Neural cell (in vitro differentiated cells): Measurements from ENCODE around the gene ATF2. TPM values are rescaled to one million over a fixed set of nuclear protein-coding genes. Genes with fewer than 3 reads are reported as not detected.

ENCODE experiments used
- H2AFZ ChIP-seq: fragments of 200-600, 300-800 bp; sonication (generic), shearing (Covaris generic); 2 replicates; pipeline ENCODE4 v1.6.0; 2014; ENCODE audit warnings: low read depth, mild to moderate bottlenecking, antibody characterized with exemption, low read length, moderate library complexity
- H3F3A ChIP-seq: fragments of 200-600 bp; shearing (Covaris generic); 2 replicates; pipeline ENCODE4 v1.6.1; 2016; ENCODE audit warnings: mild to moderate bottlenecking, moderate library complexity, mixed read lengths, antibody characterized with exemption, low read length; ENCODE audit not compliant: insufficient read depth, poor library complexity, severe bottlenecking
- H3K27ac ChIP-seq: fragments of 200-600, 300-800 bp; sonication (generic), shearing (Covaris generic); 2 replicates; pipeline ENCODE4 v1.5.1; 2014; ENCODE audit warnings: mild to moderate bottlenecking, low read length, moderate library complexity
- H3K27me3 ChIP-seq: fragments of 300-800, 200-600 bp; sonication (generic), shearing (Covaris generic); 2 replicates; pipeline ENCODE4 v1.6.0; 2014; ENCODE audit warnings: mild to moderate bottlenecking, low read depth, low read length, moderate library complexity; ENCODE audit not compliant: insufficient read depth
- H3K36me3 ChIP-seq: fragments of 300-800, 200-600 bp; sonication (generic), shearing (Covaris generic); 2 replicates; pipeline ENCODE4 v1.5.1; 2014; ENCODE audit warnings: mild to moderate bottlenecking, antibody characterized with exemption, low read length, moderate library complexity; ENCODE audit not compliant: insufficient read depth
- H3K4me2 ChIP-seq: fragments of 300-800, 200-600 bp; sonication (generic), shearing (Covaris generic); 2 replicates; pipeline ENCODE4 v1.6.0; 2014; ENCODE audit warnings: mild to moderate bottlenecking, low read length
- H3K4me3 ChIP-seq: fragments of 300-800, 200-600 bp; sonication (generic), shearing (Covaris generic); 2 replicates; pipeline ENCODE4 v1.5.1; 2014; ENCODE audit warnings: mild to moderate bottlenecking, low read length, moderate library complexity
- H3K79me2 ChIP-seq: fragments of 200-600 bp; shearing (Covaris generic); replicated peaks from 2 replicates; pipeline ENCODE4 v1.6.0; 2014; ENCODE audit warnings: mild to moderate bottlenecking, low read length, moderate library complexity; ENCODE audit not compliant: insufficient read depth
- H3K9ac ChIP-seq: fragments of 300-800, 200-600 bp; sonication (generic), shearing (Covaris generic); 2 replicates; pipeline ENCODE4 v1.6.1; 2016; ENCODE audit warnings: mild to moderate bottlenecking, low read length, mixed read lengths
- H3K9me2 ChIP-seq: fragments of 200-600 bp; shearing (Covaris generic); 2 replicates; pipeline ENCODE4 v1.6.1; 2016; ENCODE audit warnings: mild to moderate bottlenecking, low read length, mixed read lengths; ENCODE audit not compliant: insufficient read depth
- H3K9me3 ChIP-seq: fragments of 200-600, 300-800 bp; sonication (generic), shearing (Covaris generic); 2 replicates; pipeline ENCODE4 v1.6.1; 2016; ENCODE audit warnings: mild to moderate bottlenecking, mixed run types, low read length, moderate library complexity, mixed read lengths
- H4K20me1 ChIP-seq: fragments of 200-600 bp; shearing (Covaris generic); 2 replicates; pipeline ENCODE4 v1.6.1; 2016; ENCODE audit warnings: mild to moderate bottlenecking, mixed run types; ENCODE audit not compliant: insufficient read depth
- EP300 ChIP-seq: fragments of 450-650 bp; conservative IDR thresholded peaks from 2 replicates; pipeline ENCODE4 v1.6.1; 2014; ENCODE audit warnings: antibody characterized with exemption, mild to moderate bottlenecking, moderate library complexity; ENCODE audit not compliant: poor library complexity, severe bottlenecking
- EZH2 ChIP-seq: fragments of 200-600, 300-800 bp; shearing (Covaris generic), sonication (generic); IDR thresholded peaks from 2 replicates; pipeline ENCODE4 v1.6.1; 2014; ENCODE audit warnings: antibody characterized with exemption, low read length, borderline replicate concordance, mild to moderate bottlenecking; ENCODE audit not compliant: insufficient read depth, poor library complexity, severe bottlenecking
- MXI1 ChIP-seq: fragments of 450-650 bp; conservative IDR thresholded peaks from 2 replicates; pipeline ENCODE4 v1.6.1; 2014; ENCODE audit warnings: antibody characterized with exemption, mild to moderate bottlenecking; ENCODE audit not compliant: poor library complexity, severe bottlenecking
- POLR2AphosphoS5 ChIP-seq: IDR thresholded peaks from 2 replicates; pipeline ENCODE4 v1.6.1; 2012
- RAD21 ChIP-seq: fragments of 450-650 bp; conservative IDR thresholded peaks from 2 replicates; pipeline ENCODE4 v1.6.1; 2014; ENCODE audit warnings: antibody characterized with exemption, mild to moderate bottlenecking, moderate library complexity
- SMC3 ChIP-seq: fragments of 450-650 bp; conservative IDR thresholded peaks from 2 replicates; pipeline ENCODE4 v1.6.1; 2014; ENCODE audit warnings: antibody characterized with exemption, mild to moderate bottlenecking, moderate library complexity; ENCODE audit not compliant: poor library complexity
- TAF1 ChIP-seq: IDR thresholded peaks from 2 replicates; pipeline ENCODE4 v1.6.1; 2012; ENCODE audit warnings: low read depth
- polyA plus RNA-seq: library from polyadenylated mRNA; depleted of rRNA; stranded (reverse); fragments of >200 nt; gene quantifications from 2 replicates; pipeline ENCODE4 v1.2.3, GENCODE V29; 2014
- TF ChIP-seq, protein P1 (sequence below): IDR thresholded peaks from 2 replicates; pipeline ENCODE4 v1.6.1; 2012; ENCODE audit warnings: borderline replicate concordance
- TF ChIP-seq, protein P2 (sequence below): fragments of 450-650 bp; IDR thresholded peaks from 2 replicates; pipeline ENCODE4 v1.5.1; 2014; ENCODE audit warnings: antibody characterized with exemption, mild to moderate bottlenecking, moderate library complexity; ENCODE audit not compliant: poor library complexity, severe bottlenecking

ATF2 gene
- polyA plus RNA-seq, 1 donor from 2014 or later, result 93.4 TPM

DNA sequence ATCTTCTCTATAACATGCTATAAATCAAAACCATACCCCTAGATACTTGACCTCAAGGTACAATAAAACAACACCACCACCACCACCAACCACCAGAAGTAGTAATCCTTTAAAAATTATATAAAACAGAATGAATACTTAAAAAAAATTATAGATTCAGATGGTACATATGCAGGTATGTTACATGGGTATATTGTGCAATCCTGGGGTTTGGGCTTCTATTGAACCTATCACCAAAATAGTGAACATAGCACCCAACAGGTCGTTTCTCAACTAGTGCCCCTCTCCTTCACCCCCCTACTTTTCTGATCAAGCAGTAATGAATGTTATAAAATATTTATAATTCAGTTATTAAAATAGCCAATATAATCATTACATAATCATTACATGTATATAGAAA, 91.7 kb downstream of the ATF2 start:
- no peak for TF ChIP-seq RAD21
- TF ChIP-seq EP300, result no peak
- TF ChIP-seq, protein P1, sequence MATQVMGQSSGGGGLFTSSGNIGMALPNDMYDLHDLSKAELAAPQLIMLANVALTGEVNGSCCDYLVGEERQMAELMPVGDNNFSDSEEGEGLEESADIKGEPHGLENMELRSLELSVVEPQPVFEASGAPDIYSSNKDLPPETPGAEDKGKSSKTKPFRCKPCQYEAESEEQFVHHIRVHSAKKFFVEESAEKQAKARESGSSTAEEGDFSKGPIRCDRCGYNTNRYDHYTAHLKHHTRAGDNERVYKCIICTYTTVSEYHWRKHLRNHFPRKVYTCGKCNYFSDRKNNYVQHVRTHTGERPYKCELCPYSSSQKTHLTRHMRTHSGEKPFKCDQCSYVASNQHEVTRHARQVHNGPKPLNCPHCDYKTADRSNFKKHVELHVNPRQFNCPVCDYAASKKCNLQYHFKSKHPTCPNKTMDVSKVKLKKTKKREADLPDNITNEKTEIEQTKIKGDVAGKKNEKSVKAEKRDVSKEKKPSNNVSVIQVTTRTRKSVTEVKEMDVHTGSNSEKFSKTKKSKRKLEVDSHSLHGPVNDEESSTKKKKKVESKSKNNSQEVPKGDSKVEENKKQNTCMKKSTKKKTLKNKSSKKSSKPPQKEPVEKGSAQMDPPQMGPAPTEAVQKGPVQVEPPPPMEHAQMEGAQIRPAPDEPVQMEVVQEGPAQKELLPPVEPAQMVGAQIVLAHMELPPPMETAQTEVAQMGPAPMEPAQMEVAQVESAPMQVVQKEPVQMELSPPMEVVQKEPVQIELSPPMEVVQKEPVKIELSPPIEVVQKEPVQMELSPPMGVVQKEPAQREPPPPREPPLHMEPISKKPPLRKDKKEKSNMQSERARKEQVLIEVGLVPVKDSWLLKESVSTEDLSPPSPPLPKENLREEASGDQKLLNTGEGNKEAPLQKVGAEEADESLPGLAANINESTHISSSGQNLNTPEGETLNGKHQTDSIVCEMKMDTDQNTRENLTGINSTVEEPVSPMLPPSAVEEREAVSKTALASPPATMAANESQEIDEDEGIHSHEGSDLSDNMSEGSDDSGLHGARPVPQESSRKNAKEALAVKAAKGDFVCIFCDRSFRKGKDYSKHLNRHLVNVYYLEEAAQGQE, result no peak
- no peak for TF ChIP-seq MXI1
- no peak for TF ChIP-seq POLR2AphosphoS5
- TF ChIP-seq EZH2, result no peak
- Histone ChIP-seq H3K27ac (no peak overlapping the region), H3K27me3 (no peaks in the 10 kb centered on the region), H3K79me2 (no peaks in the 10 kb centered on the region), H3K4me2 (no peak overlapping the region), H3F3A (peaks cover 4% of the 10 kb centered on the region), H3K9ac (no peak overlapping the region), H4K20me1 (no peaks in the 10 kb centered on the region), H3K9me2 (no peaks in the 10 kb centered on the region), H3K4me3 (no peak overlapping the region), H3K36me3 (peaks cover 4% of the 10 kb centered on the region), H3K9me3 (no peaks in the 10 kb centered on the region), H2AFZ (no peak overlapping the region)

DNA sequence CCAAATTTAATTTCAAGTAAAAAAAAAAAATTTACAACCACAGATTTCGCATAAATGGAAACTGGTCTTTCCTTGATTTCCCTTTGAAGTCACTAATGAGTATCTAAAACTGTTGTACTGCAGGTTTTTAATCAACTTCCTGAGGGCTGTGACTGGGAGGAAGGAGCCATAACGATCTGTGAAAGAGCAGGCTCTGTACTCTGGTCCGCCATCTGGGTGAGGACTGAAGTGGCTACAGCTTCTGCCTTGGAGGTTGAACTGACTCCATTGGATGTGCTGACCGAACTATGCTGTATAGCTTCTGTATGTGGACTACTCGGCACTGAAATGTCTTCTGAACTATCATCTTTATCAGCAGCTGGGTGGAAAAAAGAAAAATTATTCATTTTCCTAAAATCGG, 93.5 kb downstream of the ATF2 start:
- Histone ChIP-seq H3K27me3 (no peaks in the 10 kb centered on the region), H3K9me2 (no peaks in the 10 kb centered on the region), H3F3A (peaks cover 1% of the 10 kb centered on the region), H3K36me3 (peaks cover 4% of the 10 kb centered on the region), H3K27ac (no peak overlapping the region), H3K4me2 (no peak overlapping the region), H4K20me1 (no peaks in the 10 kb centered on the region), H3K9ac (no peak overlapping the region), H3K79me2 (no peaks in the 10 kb centered on the region), H3K9me3 (no peaks in the 10 kb centered on the region), H2AFZ (no peak overlapping the region), H3K4me3 (no peak overlapping the region)
- TF ChIP-seq, protein P1, result no peak
- TF ChIP-seq RAD21 (no peak), MXI1 (no peak), TAF1 (no peak)

DNA sequence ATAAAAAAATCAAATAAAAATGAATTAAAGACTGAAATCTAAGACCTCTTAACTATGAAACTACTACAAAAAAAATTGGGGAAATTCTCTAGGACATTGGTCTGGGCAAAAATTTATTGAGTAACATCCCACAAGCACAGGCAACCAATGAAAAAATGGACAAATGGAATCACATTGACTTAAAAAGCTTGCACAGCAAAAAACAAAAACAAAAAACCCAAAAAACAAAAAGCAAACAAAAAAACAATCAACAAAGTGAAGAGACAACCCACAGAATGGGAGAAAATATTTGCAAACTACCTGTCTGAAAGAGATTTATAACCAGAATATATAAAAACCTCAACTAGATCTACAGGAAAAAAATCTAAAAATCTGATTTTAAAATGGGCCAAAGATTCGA, 99.5 kb downstream of the ATF2 start:
- TF ChIP-seq, protein P2, sequence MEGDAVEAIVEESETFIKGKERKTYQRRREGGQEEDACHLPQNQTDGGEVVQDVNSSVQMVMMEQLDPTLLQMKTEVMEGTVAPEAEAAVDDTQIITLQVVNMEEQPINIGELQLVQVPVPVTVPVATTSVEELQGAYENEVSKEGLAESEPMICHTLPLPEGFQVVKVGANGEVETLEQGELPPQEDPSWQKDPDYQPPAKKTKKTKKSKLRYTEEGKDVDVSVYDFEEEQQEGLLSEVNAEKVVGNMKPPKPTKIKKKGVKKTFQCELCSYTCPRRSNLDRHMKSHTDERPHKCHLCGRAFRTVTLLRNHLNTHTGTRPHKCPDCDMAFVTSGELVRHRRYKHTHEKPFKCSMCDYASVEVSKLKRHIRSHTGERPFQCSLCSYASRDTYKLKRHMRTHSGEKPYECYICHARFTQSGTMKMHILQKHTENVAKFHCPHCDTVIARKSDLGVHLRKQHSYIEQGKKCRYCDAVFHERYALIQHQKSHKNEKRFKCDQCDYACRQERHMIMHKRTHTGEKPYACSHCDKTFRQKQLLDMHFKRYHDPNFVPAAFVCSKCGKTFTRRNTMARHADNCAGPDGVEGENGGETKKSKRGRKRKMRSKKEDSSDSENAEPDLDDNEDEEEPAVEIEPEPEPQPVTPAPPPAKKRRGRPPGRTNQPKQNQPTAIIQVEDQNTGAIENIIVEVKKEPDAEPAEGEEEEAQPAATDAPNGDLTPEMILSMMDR, result no peak
- TF ChIP-seq EZH2, result no peak
- no peak for TF ChIP-seq SMC3
- no peak for TF ChIP-seq EP300
- no peak for TF ChIP-seq MXI1
- no peak for TF ChIP-seq POLR2AphosphoS5
- TF ChIP-seq RAD21, result no peak
- no peak for TF ChIP-seq TAF1
- TF ChIP-seq, protein P1, result no peak
- Histone ChIP-seq H3K4me3 (no peak overlapping the region), H3K27me3 (no peaks in the 10 kb centered on the region), H3K36me3 (no peaks in the 10 kb centered on the region), H4K20me1 (no peaks in the 10 kb centered on the region), H3K9me2 (no peaks in the 10 kb centered on the region), H2AFZ (no peak overlapping the region), H3K9me3 (no peaks in the 10 kb centered on the region), H3F3A (no peaks in the 10 kb centered on the region), H3K9ac (no peak overlapping the region), H3K79me2 (no peaks in the 10 kb centered on the region), H3K4me2 (no peak overlapping the region), H3K27ac (no peak overlapping the region)
